GM21360 (cell line): ENCODE results near the gene CALML5.
"Not testable (repeated sequence)": the region's sequence is repeated elsewhere in the genome, so short reads cannot be mapped to it uniquely, and the experiment has no call there.

Experiments used
- ATAC-seq: cut with Tn5 transposase; IDR thresholded peaks from one replicate; pipeline ENCODE4 v1.9.1; 2021; ENCODE audit warnings: mild to moderate bottlenecking, moderate library complexity; ENCODE audit not compliant: unreplicated experiment

CALML5 gene

DNA sequence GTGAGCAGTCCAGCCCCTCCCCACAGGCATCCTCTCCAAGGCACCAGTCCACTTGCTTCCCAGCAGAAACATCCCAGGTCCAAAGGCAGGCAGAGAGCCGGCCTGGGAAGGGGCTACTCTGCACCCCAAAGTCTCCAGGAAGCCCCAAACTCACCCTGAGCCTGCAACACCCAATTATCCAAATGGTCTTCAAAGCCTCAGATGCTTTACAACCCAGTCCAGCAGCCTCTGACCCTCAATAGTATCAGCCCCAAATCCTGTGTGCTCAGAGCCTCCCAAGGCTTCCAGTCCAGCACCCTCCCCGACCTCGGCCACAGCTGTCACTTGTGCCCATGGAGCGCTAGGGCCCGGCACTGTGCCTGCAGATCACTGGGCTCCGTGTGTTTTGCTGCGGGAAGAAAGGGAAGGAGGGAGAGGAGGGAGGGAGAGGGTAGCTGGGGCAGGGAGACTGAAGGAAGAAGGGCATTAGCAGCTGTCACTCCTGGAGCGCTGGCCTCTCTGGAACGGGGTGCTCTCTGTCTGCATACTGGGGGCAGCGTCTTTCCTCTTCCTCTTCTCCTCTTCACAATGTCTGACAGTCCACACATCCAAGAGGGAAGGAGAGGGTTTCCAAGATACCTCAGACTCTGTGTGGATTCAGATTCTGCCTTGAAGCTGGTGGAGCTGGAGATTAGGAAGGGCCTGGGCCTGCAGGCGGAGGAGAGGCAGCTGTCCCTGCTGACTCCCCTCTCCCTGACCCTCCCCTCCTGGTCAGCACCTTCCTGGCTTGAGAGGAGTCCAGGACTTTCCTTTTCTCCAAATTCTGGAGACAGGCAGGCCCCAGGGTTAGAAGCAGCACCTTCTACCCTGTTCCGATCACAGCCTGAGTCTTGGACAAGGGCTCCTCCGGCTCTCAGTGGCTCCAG, 13.2 kb downstream of the CALML5 start:
- no peak for ATAC-seq

DNA sequence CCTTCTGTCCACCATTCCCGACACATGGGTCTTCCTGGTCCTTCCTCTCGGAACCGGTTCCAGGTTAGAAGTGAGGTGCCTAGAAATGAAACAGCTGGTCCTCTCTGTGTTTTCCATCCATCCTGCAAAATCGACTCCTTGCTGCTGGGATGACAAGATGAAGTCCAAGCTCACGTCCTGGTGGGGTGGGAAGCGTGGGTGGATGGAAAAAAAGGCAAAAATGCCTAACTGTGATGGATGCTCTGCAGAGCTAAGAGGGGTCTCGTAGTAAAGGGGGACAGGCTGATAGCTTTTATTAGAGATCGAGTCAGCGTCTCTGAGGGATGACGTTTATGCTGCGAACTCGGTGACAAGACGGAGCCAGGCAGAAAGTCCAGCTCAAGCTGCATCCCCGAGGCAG, 14.1 kb downstream of the CALML5 start:
- no peak for ATAC-seq

DNA sequence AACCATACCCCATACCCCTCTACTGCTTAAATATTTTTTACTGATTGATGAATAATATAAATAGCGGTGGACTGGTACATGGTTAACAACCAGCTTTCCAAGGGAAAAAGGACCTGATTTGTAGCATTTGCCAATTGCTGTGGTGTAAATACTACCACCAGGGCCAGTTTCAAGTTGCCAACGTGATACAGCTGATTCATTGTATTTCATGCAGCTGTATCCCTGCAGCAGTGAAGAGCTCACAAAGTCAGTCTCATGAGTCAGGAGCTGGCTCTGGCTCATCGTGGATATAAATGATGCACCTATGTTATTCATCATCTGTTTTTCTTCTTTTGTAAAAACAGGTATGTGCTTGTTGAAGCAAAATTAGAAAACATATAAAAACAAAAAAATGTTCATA, 15.2 kb downstream of the CALML5 start:
- ATAC-seq = no peak

DNA sequence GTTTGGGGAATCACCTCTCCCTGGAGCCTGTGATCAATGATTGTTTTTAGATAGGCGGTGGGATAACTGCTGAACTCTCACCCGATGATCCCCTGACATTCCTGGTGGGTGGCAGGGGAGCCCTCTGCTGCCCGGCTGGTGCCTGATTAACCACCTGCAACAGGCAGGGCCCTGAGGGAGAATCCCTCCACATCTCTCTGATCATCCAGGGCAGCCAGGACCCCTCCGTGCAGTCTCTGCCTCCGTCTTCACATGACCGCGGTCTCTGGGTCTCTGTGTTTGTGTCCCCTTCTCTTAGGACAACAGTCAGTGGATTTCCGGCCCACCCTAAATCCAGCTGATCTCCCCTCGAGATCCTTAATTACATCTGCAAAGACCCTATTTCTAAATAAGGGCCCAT, 17.4 kb downstream of the CALML5 start:
- ATAC-seq = no peak

DNA sequence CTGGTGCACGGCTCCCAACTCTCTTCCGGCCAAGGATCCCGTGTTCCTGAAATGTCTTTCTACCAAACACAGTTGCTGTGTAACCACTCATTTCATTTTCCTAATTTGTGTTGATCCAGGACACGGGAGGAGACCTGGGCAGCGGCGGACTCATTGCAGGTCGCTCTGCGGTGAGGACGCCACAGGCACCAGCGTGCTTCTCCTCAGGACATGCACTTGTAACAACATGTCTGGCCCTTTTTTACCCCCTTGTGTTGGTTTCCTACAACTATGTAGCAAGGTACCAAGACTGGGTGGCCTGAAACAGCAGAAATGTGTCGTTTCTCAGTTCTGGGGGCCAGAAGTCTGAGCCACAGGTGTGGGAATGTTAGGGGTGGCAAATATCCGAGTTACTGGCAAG, 18.2 kb downstream of the CALML5 start:
- ATAC-seq = no peak

DNA sequence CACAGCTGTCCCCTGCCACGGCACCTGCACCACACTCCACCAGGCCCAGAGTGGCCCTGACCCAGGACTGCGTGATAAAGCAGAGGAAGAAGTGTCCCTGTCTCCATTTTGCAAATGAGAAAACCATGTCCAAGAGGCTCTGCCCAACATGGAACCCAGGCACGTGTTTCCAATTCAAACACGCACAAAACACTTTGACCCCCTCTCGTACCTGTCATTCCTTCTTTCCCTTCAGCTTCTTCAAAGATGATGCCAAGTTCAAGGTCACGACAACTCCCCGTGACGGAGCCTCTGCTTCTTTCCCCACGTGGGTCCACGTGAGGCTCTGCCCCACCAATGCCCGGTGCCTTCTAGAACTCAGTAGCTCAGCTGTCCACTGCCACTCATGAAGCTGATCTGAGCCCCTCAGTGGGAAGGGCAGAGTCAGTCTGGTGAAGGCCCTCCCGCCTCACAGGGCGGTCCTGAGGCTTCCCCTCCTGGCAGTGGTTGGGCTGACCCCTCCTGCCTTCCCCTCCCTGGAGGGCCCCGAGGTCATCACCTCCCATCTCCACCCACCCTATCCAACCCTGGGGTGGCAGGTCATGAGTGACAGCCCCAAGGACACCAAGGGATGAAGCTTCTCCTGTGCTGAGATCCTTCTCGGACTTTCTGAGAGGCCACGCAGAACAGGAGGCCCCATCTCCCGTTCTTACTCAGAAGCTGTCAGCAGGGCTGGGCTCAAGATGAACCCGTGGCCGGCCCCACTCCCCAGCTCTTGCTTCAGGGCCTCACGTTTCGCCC, 19.0 kb downstream of the CALML5 start:
- no peak for ATAC-seq

DNA sequence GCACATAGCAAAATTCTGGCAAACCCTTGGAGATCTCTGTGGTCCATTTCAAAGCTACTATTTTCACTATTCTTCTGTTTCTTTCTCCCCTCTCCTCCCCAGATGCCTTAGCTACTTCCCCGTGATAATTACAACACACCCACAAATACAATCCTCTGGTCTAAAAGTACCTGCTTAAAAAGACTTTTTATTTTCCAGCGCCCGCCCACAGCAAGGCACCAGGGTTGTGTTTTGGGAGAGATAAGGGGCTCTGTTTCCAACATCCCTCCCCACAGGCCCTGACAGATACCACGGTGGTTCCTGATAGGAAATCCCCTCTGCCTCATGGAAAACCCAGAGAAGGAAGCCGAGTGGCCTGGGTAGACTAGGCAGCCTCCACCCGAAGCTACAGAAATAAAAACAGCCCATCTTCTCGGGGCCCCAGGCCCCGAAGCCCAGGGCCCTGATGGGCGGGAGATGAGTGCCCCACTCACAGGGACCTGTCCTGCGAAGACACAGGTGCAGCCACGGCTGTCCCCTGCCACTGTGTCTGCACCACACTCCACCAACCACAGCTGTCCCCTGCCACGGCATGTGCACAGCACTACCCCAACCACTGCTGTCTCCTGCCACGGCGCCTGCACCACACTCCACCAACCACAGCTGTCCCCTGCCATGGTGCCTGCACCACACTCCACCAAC, 19.7 kb downstream of the CALML5 start:
- ATAC-seq = no peak

DNA sequence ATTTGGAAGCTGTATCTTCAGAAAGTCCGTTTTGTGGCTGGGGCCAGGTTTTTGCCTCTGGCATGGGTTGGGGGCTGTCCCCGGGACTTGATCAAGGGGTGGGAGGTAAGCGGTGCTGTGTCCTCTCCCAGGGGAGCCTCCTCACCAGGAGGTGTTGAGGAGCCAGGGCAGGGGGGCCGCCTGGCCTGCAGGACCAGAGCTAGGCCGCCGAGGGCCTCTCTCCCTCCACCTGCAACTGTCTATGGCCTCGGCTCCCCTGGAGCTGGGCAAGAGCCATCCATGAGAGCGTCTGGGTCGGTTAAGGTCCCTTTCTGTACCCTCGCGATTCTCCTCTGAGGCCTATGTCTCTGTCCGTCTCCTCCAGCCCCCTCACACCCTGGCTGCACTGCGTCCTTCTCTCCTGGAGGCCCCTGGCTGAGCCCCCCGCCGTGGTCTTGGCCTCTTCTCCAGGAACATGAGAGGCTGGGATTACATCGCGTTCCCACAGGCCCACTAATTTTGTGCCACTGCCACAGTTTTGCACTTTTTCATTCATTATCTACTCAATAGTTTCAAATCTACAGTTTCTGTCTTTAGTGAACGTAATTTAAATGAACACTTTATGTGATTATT, 20.6 kb downstream of the CALML5 start:
- no peak for ATAC-seq

DNA sequence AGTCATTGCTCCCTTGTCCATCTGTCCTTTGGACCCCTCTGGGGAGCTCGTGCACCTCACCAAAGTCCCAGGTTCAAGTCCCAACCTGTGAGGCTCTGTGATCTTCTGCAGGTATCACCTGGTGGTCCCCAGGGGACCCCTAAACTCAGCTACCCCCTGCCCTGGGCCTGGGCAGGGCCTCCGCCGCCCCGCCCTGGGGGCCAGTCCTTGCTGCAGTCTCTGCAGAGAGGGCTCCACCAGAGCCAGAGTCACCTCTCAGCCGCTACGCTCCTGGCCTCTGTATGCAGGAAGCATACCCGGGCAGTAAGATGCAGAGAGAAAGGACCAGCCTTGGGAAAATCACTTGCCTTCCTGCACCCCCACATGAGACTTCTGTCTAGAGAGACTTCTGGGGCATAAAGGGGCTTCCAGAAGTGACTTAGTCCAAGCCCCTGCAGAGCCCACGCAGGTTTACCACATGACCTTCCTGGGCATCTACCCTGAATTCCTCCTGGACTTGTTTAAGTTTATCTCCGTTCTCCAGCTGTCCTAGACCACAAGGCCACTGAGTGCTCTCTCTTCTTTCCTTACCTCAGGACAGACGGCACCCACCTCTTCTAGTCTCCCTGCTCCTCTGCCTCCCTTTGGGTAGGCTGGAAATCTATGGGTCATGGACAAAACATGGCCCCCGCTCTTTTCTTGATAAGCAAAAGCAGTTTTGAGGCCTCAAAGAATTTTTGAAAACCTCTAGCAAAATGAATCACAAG, 21.2 kb downstream of the CALML5 start:
- ATAC-seq = no peak

DNA sequence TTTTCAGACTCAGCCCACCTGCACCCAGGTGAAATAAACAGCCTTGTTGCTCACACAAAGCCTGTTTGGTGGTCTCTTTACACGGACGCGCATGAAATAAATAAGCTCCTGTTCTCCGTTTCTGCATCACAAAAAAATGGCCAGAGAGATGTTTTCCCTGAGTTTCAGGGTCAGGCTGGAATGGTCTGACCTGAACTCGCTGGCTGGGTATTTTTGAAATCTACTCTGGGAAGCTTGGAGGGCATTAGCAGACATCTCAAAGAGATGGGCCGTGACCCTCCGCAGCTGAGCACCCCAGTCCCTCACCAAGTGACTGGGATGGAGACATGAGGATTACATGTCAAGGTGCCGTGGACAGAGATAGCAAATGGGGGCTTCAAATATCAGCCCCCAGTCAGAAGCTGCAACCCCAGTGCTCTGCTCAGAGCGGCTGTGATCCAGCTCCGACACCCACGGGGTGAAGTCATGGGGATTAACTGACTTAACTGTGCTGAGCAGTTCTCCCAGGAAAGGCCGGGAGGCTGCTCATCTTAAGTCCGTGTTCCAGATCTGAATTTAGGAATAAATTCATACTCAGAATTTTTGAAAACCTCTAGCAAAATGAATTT, 22.3 kb downstream of the CALML5 start:
- ATAC-seq = no peak

DNA sequence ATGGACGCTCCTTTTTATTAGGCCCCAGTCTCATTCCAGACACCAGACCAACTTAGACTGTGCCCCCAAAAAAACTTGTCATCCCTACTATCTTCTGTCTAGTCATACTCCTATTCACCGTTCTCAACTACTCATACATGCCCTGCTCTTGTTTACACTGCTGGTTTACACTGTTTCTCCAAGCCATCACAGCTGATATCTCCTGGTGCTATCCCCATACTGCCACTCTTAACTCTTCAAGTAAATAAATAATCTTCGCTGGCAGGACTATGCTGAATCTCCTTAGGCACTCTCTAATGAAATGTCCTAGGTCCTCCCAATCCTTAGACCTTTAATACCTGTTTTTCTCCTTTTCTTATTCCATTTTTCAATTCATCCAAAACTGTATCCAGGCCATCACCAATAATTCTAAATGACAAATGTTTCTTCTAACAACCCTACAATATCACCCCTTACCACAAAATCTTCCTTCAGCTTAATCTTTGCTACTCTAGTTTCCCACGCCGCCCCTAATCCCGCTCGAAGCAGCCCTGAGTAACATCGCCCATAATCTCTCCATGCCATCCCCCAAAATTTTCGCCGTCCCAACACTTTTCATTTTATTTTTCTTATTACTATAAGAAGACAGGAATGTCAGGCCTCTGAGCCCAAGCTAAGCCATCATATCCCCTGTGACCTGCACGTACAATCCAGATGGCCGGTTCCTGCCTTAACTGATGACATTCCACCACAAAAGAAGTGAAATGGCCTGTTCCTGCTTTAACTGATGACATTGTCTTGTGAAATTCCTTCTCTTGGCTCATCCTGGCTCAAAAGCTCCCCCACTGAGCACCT, 23.2 kb downstream of the CALML5 start:
- ATAC-seq = not testable (repeated sequence)

DNA sequence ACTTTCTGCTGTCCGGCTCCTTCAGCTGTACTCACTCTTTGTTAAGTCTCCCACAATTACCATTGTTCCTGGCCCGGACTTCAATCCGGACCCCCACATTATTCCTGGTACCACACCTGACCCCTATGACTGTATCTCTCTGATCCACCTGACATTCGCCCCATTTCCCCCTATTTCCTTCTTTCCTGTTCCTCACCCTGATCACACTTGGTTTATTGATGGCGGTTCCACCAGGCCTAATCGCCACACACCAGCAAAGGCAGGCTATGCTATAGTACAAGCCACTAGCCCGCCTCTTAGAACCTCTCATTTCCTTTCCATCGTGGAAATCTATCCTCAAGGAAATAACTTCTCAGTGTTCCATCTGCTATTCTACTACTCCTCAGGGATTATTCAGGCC, 24.3 kb downstream of the CALML5 start:
- ATAC-seq = not testable (repeated sequence)

DNA sequence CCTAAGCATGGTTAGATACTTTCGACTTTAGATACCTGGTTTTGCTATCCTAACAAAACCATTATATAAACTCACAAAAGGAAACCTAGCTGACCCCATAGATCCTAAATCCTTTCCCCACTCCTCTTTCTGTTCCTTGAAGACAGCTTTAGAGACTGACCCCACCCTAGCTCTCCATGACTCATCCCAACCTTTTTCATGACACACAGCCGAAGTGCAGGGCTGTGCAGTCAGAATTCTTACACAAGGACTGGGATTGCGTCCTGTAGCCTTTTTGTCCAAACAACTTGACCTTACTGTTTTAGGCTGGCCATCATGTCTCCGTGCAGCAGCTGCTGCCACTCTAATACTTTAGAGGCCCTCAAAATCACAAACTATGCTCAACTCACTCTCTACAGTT, 24.7 kb downstream of the CALML5 start:
- ATAC-seq = not testable (repeated sequence)

DNA sequence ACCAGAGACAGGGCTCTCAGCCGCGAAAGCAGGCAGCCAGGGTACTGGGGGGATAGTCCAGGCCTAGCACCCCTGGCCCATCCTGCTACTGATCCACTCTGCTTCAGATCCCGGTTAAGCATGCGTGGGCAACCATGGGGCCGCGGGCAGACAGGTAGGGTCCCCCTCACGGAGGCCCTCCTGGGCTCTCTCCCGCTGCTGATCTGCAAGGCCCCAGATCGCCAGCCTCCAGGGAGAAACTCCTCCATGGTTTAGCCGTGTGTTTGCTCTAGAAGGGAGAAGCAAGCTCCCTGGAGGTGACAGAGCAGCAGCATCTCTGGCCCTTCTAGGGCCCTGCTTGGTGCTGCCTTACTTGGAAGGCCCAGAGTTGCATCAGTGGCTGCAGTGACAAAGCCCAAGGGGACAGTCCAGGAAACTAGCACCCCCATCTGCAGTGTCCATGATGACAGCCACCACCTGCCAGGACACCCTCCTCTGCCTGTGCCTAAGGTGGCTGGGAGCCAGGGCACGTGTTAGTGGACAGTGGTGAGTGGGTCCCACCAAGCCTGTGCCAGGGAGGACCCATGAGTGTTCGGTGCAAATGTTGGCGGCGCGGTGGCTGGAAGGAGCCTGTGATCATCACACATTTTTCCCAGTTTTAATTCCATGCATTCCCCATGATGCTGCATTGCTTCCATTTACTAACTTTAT, 29.2 kb downstream of the CALML5 start:
- ATAC-seq = no peak

DNA sequence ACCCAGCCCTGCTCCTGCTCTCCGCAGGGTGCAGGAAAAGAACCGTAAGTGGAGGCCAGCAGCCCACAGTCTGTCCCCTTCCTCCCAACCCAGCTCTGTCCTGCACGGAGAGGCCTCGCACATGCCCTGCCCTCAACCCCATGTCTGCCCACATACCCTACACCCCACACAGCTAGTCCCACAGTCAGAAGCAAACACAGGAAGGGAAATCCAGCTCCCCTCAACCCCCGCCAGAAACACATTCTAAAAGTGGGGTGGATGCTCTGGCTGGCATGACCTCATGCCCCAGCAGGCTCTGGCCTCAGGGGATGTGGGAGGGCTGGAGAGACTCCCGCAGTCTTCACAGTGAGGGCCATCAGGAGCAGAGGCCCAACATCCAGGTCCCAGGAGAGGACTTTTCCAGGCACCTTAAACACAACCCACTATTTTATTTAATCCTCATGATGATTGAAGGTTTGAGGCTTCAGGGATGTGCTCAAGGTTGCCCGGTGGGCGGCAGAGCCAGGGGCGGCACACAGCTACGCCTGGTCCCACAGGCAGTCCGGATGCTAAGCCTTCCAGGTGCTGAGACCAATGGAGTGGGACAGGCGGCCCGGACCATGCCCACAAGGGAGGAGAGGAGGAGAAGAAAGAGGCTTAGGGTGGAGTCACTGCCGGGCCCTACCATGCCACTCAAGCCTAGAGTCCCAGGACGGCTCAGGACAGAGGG, 29.9 kb downstream of the CALML5 start:
- no peak for ATAC-seq

DNA sequence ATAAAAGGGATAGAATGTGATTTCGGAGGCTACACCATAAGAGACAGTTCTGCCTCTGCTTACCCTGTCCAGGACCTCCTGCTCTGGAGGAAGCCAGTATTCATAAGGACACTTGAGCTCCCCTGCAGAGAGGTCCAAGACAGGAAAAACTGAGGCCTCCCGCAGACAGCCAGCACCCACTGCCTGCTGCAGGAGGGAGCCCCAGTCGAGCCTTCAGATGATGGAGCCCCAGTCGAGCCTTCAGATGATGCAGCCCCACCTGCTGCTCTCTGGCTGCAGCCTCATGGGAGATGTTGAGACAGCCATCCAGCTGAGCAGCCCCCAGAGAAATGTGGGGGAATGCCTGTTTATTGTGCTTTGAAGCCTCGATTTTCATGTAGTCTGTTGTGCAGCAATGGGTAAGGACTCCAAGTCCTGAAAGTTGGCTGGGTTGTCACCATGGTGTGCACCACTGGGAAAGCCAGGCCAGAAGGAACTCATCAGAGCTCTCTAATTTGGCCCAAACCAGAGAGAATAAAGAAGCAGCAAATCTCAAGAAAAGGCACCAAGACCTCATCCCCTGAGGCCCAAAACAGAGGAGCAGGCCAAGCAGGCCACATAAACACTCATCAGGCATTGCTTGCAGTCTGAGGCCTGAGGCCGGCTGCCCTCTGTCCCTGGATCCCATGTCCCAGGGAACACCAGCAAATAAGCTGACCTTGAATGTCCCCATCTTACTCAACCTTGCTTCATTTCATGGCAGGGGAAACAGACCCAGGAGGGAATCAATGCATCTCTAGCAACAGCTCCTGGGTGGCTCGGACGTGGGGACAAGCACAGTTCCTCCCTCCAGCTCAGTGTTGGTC, 30.9 kb downstream of the CALML5 start:
- ATAC-seq = no peak

DNA sequence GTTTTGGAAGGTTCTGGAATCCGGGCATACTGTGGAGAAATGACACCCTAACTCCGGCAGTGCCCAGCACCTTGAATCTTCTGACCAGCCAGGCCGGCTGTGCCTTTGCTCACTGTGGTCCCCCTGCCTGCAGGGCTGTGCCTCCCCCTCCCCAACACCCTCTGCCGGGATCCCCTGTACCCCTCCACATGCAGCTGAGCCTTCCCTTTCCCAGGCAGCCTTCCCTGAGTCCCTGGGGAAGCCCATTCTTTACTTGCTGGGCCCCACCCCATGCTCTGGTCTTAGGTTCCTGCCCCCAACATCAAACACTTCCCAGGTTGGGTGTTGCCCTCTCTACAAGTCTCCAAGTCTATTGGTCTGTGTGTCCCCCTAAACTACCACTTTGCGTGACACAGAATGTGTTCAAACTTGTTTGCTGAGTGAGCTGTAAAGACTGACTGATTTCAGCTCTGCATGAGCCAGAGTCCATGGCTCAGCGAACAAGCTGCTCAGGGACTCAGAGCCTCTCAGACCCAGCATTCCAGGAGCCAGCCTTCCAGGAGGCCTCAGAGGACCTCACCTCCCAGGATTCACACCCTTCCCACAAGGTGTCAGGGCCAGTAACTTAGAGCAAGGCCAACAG, 31.6 kb downstream of the CALML5 start:
- no peak for ATAC-seq
